Measurements from ENCODE around the gene MRPS22.

GRCh38 chr3:139338405-139338804, 5.4 kb upstream of the MRPS22 start:
- TF ChIP-seq, protein P1, sequence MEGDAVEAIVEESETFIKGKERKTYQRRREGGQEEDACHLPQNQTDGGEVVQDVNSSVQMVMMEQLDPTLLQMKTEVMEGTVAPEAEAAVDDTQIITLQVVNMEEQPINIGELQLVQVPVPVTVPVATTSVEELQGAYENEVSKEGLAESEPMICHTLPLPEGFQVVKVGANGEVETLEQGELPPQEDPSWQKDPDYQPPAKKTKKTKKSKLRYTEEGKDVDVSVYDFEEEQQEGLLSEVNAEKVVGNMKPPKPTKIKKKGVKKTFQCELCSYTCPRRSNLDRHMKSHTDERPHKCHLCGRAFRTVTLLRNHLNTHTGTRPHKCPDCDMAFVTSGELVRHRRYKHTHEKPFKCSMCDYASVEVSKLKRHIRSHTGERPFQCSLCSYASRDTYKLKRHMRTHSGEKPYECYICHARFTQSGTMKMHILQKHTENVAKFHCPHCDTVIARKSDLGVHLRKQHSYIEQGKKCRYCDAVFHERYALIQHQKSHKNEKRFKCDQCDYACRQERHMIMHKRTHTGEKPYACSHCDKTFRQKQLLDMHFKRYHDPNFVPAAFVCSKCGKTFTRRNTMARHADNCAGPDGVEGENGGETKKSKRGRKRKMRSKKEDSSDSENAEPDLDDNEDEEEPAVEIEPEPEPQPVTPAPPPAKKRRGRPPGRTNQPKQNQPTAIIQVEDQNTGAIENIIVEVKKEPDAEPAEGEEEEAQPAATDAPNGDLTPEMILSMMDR (IDR thresholded peaks at IDR 0.05): no peak
- no peak for TF ChIP-seq POLR2A (IDR thresholded peaks at IDR 0.05)

All from lower leg skin (tissue), 3 donors.